Measurements from ENCODE around the gene ZNF587.
"Not testable (repeated sequence)": the region's sequence is repeated elsewhere in the genome, so short reads cannot be mapped to it uniquely, and the experiment has no call there.

The ZNF587 gene

DNA sequence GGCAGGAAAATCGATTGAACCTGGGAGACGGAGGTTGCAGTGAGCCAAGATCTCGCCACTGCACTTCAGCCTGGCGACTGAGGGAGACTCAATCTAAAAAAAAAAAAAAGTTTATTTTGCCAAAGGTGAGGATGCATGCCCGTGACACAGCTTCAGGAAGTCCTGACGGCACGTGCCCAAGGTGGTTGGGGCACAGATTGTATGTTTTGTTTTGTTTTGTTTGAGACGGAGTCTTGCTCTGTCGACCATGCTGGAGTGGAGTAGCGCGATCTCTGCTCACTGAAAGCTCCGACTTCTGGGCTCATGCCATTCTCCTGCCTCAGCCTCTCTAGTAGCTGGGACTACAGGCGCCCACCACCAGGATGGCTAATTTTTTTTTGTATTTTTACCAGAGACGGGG, 31.7 kb upstream of the ZNF587 start:
- ATAC-seq: no peak
- peaks cover 14% of the 10 kb centered on the region for H3K36me3 Mint-ChIP-seq
- no peak overlapping the region for H3K27ac Mint-ChIP-seq
- no peak overlapping the region for H3K4me3 Mint-ChIP-seq
- H3K27me3 Mint-ChIP-seq: no peaks in the 10 kb centered on the region
- H3K9me3 Mint-ChIP-seq: no peaks in the 10 kb centered on the region
- H3K4me1 Mint-ChIP-seq: peaks cover 54% of the 10 kb centered on the region

DNA sequence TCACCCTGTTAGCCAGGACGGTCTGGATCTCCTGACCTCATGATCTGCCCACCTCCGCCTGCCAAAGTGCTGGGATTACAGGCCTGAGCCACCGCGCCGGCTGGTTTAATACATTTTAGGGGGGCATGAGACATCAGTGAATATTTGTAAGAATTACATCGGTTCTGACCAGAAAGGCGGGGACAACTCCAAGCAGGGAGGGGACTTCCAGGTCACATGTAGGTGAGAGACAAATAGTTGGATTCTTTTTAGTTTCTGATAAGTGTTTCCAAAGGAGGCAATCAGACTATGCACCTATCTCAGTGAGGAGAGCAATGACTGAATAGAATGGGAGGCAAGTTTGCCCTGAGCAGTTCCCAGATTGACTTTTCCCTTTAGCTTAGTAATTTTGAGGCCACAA, 31.3 kb upstream of the ZNF587 start:
- Mint-ChIP-seq H3K27ac (no peak overlapping the region), H3K9me3 (no peaks in the 10 kb centered on the region), H3K27me3 (no peaks in the 10 kb centered on the region), H3K4me3 (no peak overlapping the region), H3K4me1 (peaks cover 54% of the 10 kb centered on the region), H3K36me3 (peaks cover 15% of the 10 kb centered on the region)
- no peak for ATAC-seq

DNA sequence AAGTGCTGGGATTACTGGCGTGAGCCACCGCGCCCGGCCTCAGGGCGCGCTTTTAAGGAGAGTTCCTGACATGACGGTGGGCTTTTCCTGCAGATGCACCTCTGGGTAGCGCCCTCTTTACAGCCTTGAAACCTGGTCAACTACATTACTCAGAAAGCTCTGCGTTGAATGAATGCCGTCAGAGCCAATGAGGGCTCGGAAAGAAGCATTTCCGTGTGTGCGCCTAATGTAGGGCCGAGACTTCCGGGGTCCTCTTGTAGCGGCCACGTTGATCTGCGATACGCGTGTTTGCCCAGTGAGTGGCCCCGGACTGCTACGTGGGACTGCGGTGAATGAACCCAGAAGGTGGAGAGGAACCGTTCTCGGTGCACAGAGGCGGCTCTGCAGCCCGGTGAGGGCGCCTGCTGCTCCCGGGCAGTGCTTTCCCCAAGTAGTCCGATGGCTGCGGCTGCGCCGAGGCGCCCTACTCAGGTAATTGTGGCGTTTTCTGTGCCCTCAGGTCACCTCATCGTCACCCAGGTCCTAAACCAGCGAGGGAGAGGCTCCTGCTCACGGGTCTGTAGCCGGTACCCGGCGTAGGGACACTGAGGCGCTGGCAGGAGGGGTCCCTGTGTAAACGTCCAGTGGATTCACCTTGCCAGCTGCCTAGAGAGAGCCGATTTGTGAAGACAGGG, 30.0 kb upstream of the ZNF587 start:
- H3K9me3 Mint-ChIP-seq: no peaks in the 10 kb centered on the region
- peak overlapping the region; percentile 94 for H3K27ac Mint-ChIP-seq
- peaks cover 15% of the 10 kb centered on the region for H3K36me3 Mint-ChIP-seq
- no peaks in the 10 kb centered on the region for H3K27me3 Mint-ChIP-seq
- peaks cover 54% of the 10 kb centered on the region for H3K4me1 Mint-ChIP-seq
- peak; percentile 94 for ATAC-seq
- peak overlapping the region; percentile 84 for H3K4me3 Mint-ChIP-seq

DNA sequence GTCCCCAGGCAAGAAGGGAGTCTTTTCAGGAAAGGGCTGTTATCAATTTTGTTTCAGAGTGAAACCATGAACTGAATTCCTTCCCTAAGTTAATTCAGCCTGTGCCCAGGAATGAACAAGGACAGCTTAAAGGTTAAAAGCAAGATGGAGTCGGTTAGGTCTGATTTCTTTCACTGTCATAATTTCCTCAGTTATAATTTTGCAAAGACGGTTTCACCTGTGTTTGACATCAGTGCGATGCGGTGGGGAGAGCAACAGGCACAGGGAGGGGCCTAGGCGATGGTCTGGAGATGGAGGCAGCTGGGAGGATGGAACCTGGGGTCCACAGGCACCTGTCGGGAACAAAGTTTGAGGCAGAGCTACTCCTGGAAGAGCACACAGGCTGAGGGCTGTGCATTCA, 29.1 kb upstream of the ZNF587 start:
- Mint-ChIP-seq H3K9me3 (no peaks in the 10 kb centered on the region), H3K36me3 (peaks cover 15% of the 10 kb centered on the region), H3K27ac (peak overlapping the region; percentile 94), H3K4me3 (peak overlapping the region; percentile 84), H3K4me1 (peaks cover 45% of the 10 kb centered on the region), H3K27me3 (no peaks in the 10 kb centered on the region)
- ATAC-seq: no peak

DNA sequence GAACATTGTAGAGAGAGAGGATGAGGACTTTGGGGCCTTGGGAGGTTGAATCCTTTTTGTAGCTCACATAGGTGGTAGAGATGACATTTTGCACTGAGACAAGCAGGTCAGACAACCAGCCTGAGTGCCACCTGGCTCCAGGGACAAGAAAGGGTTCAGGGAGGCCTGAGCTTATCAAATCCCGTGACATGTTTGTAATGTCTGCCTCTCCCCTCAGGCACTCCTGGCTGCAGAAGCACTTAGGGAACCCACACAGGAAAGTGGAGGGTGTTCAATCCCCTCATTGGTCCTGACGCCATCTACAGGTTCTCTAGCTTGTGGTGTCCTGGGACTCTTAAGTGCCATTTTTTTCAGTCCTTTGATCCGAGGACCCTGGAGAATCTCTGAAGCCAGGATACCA, 28.6 kb upstream of the ZNF587 start:
- ATAC-seq, H3K27ac Mint-ChIP-seq, H3K27me3 Mint-ChIP-seq, H3K9me3 Mint-ChIP-seq: not testable (repeated sequence)
- Mint-ChIP-seq H3K36me3 (peaks cover 15% of the 10 kb centered on the region), H3K4me1 (peaks cover 45% of the 10 kb centered on the region), H3K4me3 (peak overlapping the region; percentile 84)

DNA sequence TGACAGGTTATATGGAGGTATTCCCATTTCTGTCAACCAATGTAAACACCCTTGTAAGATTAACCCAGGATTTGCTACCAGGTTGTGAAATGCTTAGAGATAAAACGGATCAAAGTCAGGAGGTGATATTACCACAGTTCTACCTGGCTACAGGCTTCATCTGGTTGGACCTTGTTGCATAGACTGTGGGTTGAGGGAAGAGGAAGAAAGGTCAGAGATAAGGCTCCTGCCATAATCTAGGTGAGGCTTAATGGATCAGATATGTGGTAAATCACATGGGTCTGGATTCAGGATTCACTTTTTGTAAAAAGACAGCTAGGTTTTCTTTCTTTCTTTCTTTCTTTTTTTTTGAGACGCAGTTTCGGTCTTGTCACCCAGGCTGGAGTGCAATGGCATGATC, 28.2 kb upstream of the ZNF587 start:
- peaks cover 45% of the 10 kb centered on the region for H3K4me1 Mint-ChIP-seq

DNA sequence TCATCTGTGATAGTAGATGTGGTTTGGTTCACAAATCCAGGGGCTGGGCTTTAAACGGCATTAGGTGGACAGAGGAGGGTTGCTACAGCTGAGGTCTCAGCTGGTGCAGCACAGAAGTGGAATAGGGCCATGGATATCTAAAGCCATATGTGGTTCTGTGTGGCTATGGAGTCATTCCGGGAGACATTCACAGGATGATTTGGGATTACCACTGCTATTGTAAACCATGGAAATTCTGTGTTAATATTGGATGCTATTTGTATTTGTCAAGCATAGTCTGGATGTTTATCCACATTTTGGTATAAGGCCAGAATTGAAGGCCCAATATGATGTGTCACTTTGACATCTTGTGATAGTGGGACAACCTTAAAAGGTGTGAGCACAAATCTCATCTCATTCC, 26.5 kb upstream of the ZNF587 start:
- peaks cover 52% of the 10 kb centered on the region for H3K4me1 Mint-ChIP-seq

More for the DNA sequence above, 28.2 kb upstream of the ZNF587 start:
- H3K4me3 Mint-ChIP-seq, H3K9me3 Mint-ChIP-seq, ATAC-seq, H3K27me3 Mint-ChIP-seq: not testable (repeated sequence)
- peak overlapping the region; percentile 38 for H3K27ac Mint-ChIP-seq
- peaks cover 15% of the 10 kb centered on the region for H3K36me3 Mint-ChIP-seq

DNA sequence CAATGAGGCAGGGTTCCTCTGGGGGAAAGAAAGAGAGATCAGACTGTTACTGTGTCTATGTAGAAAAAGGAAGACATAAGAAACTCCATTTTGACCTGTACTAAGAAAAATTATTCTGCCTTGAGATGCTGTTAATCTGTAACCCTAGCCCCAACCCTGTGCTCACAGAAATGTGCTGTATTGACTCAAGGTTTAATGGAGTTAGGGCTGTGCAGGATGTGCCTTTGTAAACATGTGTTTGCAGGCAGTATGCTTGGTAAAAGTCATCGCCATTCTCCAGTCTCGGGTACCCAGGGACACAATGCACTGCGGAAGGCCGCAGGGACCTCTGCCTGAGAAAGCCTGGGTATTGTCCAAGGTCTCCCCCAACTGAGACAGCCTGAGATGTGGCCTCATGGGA, 26.1 kb upstream of the ZNF587 start:
- H3K36me3 Mint-ChIP-seq: peaks cover 25% of the 10 kb centered on the region
- H3K4me1 Mint-ChIP-seq: peaks cover 52% of the 10 kb centered on the region
- H3K27me3 Mint-ChIP-seq: not testable (repeated sequence)

More for the DNA sequence above, 26.5 kb upstream of the ZNF587 start:
- not testable (repeated sequence) for ATAC-seq, H3K4me3 Mint-ChIP-seq, H3K9me3 Mint-ChIP-seq, H3K27me3 Mint-ChIP-seq
- Mint-ChIP-seq H3K27ac (peak overlapping the region; percentile 38), H3K36me3 (peaks cover 24% of the 10 kb centered on the region)

DNA sequence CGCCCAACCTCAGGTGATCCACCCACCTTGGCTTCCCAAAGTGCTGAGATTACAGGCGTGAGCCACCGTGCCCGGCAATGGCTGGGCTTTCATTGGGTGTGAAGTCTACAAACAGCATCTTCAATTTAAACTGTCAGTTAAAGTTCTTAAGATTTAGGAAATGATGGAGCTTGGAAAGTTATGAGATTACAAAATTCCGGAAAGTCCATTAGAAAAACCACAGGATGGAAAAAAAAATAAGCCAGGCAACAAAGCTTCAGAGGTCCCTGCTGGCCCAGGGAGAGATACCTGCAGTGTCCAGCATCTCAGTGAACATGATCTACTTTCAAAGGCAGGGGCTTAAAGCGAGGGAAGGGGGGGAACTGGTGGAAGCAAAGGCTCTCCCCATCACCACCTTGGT, 24.1 kb upstream of the ZNF587 start:
- Mint-ChIP-seq H3K27me3 (no peaks in the 10 kb centered on the region), H3K9me3 (no peaks in the 10 kb centered on the region), H3K36me3 (peaks cover 43% of the 10 kb centered on the region), H3K4me1 (peaks cover 55% of the 10 kb centered on the region), H3K27ac (no peak overlapping the region), H3K4me3 (no peak overlapping the region)
- no peak for ATAC-seq

More for the DNA sequence above, 26.1 kb upstream of the ZNF587 start:
- not testable (repeated sequence) for H3K4me3 Mint-ChIP-seq, H3K9me3 Mint-ChIP-seq, ATAC-seq
- peak overlapping the region; percentile 38 for H3K27ac Mint-ChIP-seq

DNA sequence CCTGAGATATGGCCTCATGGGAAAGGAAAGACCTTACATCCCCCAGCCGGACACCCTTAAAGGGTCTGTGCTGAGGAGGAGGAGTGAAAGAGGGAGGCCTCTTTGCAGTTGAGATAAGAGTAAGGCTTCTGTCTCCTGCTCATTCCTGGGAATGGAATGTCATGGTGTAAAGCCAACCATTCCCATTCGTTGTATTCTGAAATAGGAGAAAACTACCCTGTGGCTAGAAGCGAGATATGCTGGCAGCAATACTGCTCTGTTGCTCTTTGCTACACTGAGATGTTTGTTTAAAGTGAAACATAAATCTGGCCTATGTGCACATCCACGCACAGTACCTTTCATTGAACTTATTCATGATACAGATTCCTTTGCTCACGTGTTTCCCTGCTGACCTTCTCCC, 20.3 kb upstream of the ZNF587 start:
- H3K4me1 Mint-ChIP-seq: peaks cover 21% of the 10 kb centered on the region
- no peak overlapping the region for H3K27ac Mint-ChIP-seq
- H3K4me3 Mint-ChIP-seq: no peak overlapping the region
- H3K9me3 Mint-ChIP-seq: no peaks in the 10 kb centered on the region
- no peak for ATAC-seq
- peaks cover 45% of the 10 kb centered on the region for H3K36me3 Mint-ChIP-seq
- no peaks in the 10 kb centered on the region for H3K27me3 Mint-ChIP-seq

DNA sequence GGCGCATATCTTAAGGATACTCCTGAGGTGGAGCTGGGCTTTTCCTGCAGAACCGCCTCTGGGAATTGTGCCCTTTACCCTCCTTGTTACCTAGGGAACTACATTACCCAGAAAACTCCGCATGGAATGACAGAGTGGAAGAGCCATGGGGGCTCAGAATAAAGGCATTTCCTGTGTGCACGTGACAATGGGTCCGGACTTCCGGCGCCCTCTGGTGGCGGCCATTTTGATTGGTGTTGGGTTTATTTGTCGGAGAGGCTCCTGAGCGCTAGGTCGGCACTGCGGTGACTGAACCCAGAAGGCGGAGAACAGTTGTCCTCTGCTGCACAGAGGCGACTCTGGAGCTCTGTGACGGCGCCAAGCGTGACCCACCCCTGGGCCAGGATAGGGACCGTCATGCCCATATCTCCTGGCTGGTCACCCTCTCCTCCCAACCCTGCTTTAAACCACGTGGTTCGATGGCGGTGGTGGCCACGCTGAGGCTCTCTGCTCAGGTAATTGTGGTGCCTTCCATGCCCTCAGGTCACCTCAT, 19.5 kb upstream of the ZNF587 start, which contains the start of gene ZNF587B:
ZNF587B (plus strand) TSS at position 229 of the 532 bp plus-strand sequence; CDS start at position 459, 230 bp downstream.
- Mint-ChIP-seq H3K9me3 (no peaks in the 10 kb centered on the region), H3K27ac (no peak within 1 kb of the TSS), H3K4me3 (no peak within 1 kb of the TSS), H3K4me1 (peaks cover 17% of the 10 kb centered on the region), H3K36me3 (peaks cover 41% of the 10 kb centered on the region), H3K27me3 (no peaks in the 10 kb centered on the region)
- ATAC-seq: no peak

DNA sequence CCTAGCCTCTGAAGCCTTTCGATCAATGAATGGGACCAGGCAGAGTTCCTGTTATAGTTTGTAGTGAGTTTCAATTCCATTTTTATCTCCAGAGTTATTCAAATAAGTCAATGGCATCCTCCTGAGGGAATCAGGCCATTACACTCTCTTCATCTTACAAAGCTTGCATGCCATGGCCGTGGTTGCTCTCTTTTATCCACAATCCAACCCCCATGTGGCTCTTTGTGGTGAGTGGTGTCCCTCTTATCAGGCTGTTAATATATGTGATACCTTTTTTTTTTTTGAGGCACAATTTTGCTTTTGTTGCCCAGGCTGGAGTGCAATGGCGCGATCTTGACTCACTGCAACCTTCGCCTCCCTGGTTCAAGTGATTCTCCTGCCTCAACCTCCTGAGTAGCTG, 12.7 kb upstream of the ZNF587 start:
- H3K36me3 Mint-ChIP-seq: peaks cover 33% of the 10 kb centered on the region
- ATAC-seq, H3K4me3 Mint-ChIP-seq: not testable (repeated sequence)

DNA sequence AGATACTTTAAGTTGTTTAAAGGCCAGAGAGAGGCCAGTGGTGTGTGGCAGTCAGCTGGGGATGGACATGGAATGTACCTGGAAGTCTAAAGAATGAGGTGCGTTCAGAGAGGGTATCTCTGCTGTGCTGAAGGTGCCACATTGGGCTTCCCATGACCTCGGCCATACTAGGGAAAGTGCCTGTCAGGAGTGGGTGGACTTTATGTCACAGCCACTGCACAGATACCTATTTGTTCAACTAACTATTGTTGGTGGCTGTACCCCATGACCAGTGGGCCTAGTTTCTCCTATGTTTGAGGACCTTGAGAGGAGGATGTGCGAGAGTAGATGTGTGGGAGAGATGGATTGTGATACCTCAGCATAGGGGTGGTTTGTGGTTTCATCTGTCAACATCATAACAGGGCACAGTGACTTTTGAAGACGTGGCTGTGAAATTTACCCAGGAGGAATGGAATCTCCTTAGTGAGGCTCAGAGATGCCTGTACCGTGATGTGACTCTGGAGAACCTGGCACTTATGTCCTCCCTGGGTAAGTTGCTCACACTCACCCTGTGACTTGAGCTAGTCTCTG, 11.0 kb upstream of the ZNF587 start:
- Mint-ChIP-seq H3K36me3 (peaks cover 38% of the 10 kb centered on the region), H3K4me1 (peaks cover 10% of the 10 kb centered on the region)
- H3K4me3 Mint-ChIP-seq, H3K27me3 Mint-ChIP-seq, ATAC-seq, H3K9me3 Mint-ChIP-seq, H3K27ac Mint-ChIP-seq: not testable (repeated sequence)

More for the DNA sequence above, 12.7 kb upstream of the ZNF587 start:
- peaks cover 10% of the 10 kb centered on the region for H3K4me1 Mint-ChIP-seq
- not testable (repeated sequence) for H3K9me3 Mint-ChIP-seq, H3K27me3 Mint-ChIP-seq, H3K27ac Mint-ChIP-seq

DNA sequence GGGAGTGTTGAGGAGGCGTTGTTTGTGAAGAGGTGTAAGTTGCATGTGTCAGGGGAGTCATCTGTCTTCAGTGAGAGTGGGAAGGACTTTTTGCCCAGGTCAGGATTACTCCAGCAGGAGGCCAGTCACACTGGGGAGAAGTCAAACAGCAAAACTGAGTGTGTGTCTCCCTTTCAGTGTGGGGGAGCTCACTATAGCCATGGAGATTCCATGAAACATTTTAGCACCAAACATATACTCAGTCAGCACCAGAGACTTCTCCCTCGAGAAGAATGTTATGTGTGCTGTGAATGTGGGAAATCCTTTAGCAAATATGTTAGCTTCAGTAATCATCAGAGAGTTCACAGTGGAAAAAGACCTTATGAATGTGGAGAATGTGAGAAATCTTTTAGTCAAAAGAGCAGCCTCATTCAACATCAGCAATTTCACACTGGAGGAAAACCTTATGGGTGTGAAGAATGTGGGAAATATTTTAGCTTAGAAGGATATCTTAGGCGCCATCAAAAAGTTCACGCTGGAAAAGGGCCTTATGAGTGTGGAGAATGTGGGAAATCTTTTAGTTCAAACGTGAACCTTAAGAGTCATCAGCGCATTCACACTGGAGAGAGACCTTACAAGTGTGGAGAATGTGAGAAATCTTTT, 8.4 kb upstream of the ZNF587 start:
- Mint-ChIP-seq H3K4me1 (peaks cover 10% of the 10 kb centered on the region), H3K27ac (no peak overlapping the region), H3K4me3 (no peak overlapping the region), H3K36me3 (peaks cover 42% of the 10 kb centered on the region), H3K27me3 (no peaks in the 10 kb centered on the region), H3K9me3 (no peaks in the 10 kb centered on the region)
- no peak for ATAC-seq

DNA sequence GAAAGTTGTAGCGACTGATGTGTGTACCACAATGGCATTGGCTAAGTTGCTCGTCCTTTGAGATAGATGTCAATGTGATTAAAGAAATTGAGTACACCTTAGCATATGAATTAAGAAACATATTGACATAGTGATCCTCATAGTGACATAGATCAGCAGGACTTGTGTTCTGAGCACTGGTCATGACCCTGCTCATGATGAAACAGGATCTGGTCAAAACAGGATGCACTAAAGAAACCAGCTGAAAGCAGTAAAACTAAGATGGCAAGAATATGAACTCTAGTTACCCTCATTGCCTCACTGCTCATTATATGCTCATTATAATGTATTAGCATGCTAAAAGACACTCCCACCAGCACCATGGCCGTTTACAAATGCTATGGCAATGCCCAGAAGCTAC, 2.5 kb upstream of the ZNF587 start:
- not testable (repeated sequence) for ATAC-seq, H3K27me3 Mint-ChIP-seq, H3K4me3 Mint-ChIP-seq, H3K27ac Mint-ChIP-seq, H3K9me3 Mint-ChIP-seq
- Mint-ChIP-seq H3K4me1 (peaks cover 20% of the 10 kb centered on the region), H3K36me3 (peaks cover 23% of the 10 kb centered on the region)
